PC-9 (cell line): Measurements from ENCODE around the gene CXXC5. TPM values are rescaled to one million over a fixed set of nuclear protein-coding genes. Genes with fewer than 3 reads are reported as not detected.

Experiments used
- BruUV-seq: library from RNA; stranded (reverse); fragments of 400-500 nt; replicated peaks from 2 replicates; lab custom pipeline; 2021; lab: Mats Ljungman, UMichigan
- CTCF ChIA-PET: fragments of 300-600 bp; sonication (Branson Sonifier 250); formaldehyde crosslinking; loops from one replicate; lab custom pipeline; 2022; ENCODE audit warnings: antibody characterized with exemption; lab: Charles Lee
- POLR2A ChIA-PET: fragments of 300-600 bp; sonication (Branson Sonifier 250); formaldehyde crosslinking; loops from one replicate; lab custom pipeline; 2022; ENCODE audit warnings: antibody characterized with exemption; ENCODE audit not compliant: unreplicated experiment; lab: Charles Lee
- DNase-seq, 2 experiments: peaks; one replicate each; pipeline versions ENCODE4 v3.0.0 to v3.0.0-alpha.2; 2015 to 2022; ENCODE audit warnings: mixed read lengths in 1 of 2
- H2AFZ ChIP-seq: fragments of 200-600 bp; sonication (generic); 2 replicates; pipeline ENCODE4 v1.8.1; 2017; ENCODE audit warnings: antibody characterized with exemption
- H3F3A ChIP-seq: fragments of 200-600 bp; sonication (generic); 2 replicates; pipeline ENCODE4 v1.8.1; 2017; ENCODE audit warnings: antibody characterized with exemption, mild to moderate bottlenecking, low read depth; ENCODE audit not compliant: insufficient read depth
- H3K27ac ChIP-seq: fragments of 200-600 bp; sonication (generic); 2 replicates; pipeline ENCODE4 v1.6.1; 2016; ENCODE audit warnings: mixed run types
- H3K27me3 ChIP-seq: fragments of 200-600 bp; sonication (generic); 2 replicates; pipeline ENCODE4 v1.6.1; 2016; ENCODE audit warnings: low read depth, mixed run types; ENCODE audit not compliant: insufficient read depth
- H3K36me3 ChIP-seq: fragments of 200-600 bp; sonication (generic); 2 replicates; pipeline ENCODE4 v1.6.1; 2016; ENCODE audit warnings: low read depth, mixed run types
- H3K4me1 ChIP-seq: fragments of 200-600 bp; sonication (generic); replicated peaks from 2 replicates; pipeline ENCODE4 v1.6.1; 2016; ENCODE audit warnings: mixed run types; ENCODE audit not compliant: insufficient read depth
- H3K4me2 ChIP-seq: fragments of 200-600 bp; sonication (generic); 2 replicates; pipeline ENCODE4 v1.6.1; 2017; ENCODE audit warnings: mixed run types
- H3K4me3 ChIP-seq: fragments of 200-600 bp; sonication (generic); 2 replicates; pipeline ENCODE4 v1.6.1; 2016; ENCODE audit warnings: mixed run types
- H3K79me2 ChIP-seq: fragments of 200-600 bp; sonication (generic); 2 replicates; pipeline ENCODE4 v1.6.1; 2017; ENCODE audit warnings: low read depth, mixed run types
- H3K9me2 ChIP-seq: fragments of 200-600 bp; sonication (generic); 2 replicates; pipeline ENCODE4 v1.8.1; 2017; ENCODE audit warnings: mild to moderate bottlenecking; ENCODE audit not compliant: insufficient read depth
- H3K9me3 ChIP-seq: fragments of 200-600 bp; sonication (generic); 2 replicates; pipeline ENCODE4 v1.8.1; 2016; ENCODE audit warnings: low read depth; ENCODE audit not compliant: insufficient read depth
- H4K20me1 ChIP-seq: fragments of 200-600 bp; sonication (generic); 2 replicates; pipeline ENCODE4 v1.8.1; 2017; ENCODE audit not compliant: insufficient read depth
- EZH2 ChIP-seq: fragments of 200-600 bp; sonication (generic); IDR thresholded peaks from 2 replicates; pipeline ENCODE4 v1.8.0; 2017; ENCODE audit warnings: antibody characterized with exemption, low read depth
- intact Hi-C: fragments of 100-400 bp; cut with micrococcal nuclease; formaldehyde crosslinking; loops from one replicate; pipeline ENCODE4 v1.10.0; 2022; ENCODE audit not compliant: unreplicated experiment
- total RNA-seq: library from RNA; stranded (reverse); gene quantifications from 2 replicates; pipeline ENCODE4 v1.2.3, GENCODE V29; 2021
- TF ChIP-seq, protein P1 (sequence below): fragments of 200-600 bp; sonication (generic); conservative IDR thresholded peaks from 2 replicates; pipeline ENCODE4 v1.6.1; 2017; ENCODE audit warnings: mixed run types, antibody characterized with exemption, mild to moderate bottlenecking, moderate library complexity

The CXXC5 gene
- total RNA-seq, 1 experiment from 2014 or later = 59.9 TPM

DNA sequence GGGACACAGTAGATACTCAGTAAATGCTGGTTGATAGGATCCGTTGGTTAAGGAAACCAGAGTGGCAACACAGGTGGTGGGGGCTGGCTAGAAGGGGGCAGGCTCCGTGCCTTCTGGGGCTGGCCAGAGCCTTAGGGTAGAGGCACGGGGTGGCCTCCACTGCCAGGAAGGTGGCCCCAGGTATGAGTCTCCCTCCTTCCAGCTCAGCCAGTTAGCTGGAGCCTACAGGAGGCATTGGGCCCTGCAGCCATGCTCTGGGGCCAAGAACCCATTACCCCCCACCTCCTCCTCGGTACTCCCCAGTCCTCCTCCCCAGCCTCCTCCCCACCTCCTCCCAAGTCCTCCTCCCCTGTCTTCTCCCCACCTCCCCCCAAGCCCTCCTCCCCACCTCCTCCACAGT is 27.7 kb downstream of the CXXC5 start:
- Histone ChIP-seq H4K20me1 (peaks cover 83% of the 10 kb centered on the region), H3K79me2 (peaks cover 41% of the 10 kb centered on the region), H3K4me2 (no peak overlapping the region), H3K4me3 (no peak overlapping the region), H3K27me3 (no peaks in the 10 kb centered on the region), H3K9me3 (no peaks in the 10 kb centered on the region), H3F3A (no peaks in the 10 kb centered on the region), H3K36me3 (no peaks in the 10 kb centered on the region), H3K9me2 (no peaks in the 10 kb centered on the region), H2AFZ (no peak overlapping the region), H3K4me1 (no peaks in the 10 kb centered on the region), H3K27ac (no peak overlapping the region)
- DNase-seq = no peak
- no TSS peak for BruUV-seq
- ChIA-PET CTCF (interaction anchor here (0.6 kb wide), 1 partner anchor 950 kb away, joined by 4 read pairs; no protein-coding TSS in a partner anchor), POLR2A (no interaction called here)
- intact Hi-C loops = no loop called here
- TF ChIP-seq EZH2 = no peak
- TF ChIP-seq, protein P1, sequence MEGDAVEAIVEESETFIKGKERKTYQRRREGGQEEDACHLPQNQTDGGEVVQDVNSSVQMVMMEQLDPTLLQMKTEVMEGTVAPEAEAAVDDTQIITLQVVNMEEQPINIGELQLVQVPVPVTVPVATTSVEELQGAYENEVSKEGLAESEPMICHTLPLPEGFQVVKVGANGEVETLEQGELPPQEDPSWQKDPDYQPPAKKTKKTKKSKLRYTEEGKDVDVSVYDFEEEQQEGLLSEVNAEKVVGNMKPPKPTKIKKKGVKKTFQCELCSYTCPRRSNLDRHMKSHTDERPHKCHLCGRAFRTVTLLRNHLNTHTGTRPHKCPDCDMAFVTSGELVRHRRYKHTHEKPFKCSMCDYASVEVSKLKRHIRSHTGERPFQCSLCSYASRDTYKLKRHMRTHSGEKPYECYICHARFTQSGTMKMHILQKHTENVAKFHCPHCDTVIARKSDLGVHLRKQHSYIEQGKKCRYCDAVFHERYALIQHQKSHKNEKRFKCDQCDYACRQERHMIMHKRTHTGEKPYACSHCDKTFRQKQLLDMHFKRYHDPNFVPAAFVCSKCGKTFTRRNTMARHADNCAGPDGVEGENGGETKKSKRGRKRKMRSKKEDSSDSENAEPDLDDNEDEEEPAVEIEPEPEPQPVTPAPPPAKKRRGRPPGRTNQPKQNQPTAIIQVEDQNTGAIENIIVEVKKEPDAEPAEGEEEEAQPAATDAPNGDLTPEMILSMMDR = no peak

DNA sequence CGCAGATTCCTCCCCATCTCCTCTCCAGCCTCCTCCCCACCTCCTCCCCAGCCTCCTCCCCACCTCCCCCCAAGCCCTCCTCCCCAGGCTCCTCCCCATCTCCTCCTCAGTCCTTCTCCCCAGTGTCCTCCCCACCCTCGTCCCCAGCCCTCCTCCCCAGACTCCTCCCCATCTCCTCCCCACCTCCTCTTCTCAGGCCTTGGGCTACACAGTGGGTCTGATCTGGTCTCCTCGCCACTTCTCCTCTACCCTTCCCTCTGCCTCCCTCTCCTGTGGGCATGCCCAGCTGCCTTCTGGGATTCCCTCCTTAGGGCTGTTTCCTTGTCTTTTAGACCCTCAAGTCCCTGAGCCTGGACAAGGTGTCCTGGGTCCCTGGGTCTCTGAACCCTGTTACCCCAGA is 28.3 kb downstream of the CXXC5 start:
- Histone ChIP-seq H3K4me2 (no peak overlapping the region), H3K9me3 (no peaks in the 10 kb centered on the region), H3K4me1 (no peaks in the 10 kb centered on the region), H3K4me3 (no peak overlapping the region), H3K27ac (no peak overlapping the region), H3K79me2 (peaks cover 36% of the 10 kb centered on the region), H3K9me2 (no peaks in the 10 kb centered on the region), H3K36me3 (no peaks in the 10 kb centered on the region), H2AFZ (no peak overlapping the region), H3F3A (no peaks in the 10 kb centered on the region), H3K27me3 (no peaks in the 10 kb centered on the region), H4K20me1 (peaks cover 77% of the 10 kb centered on the region)
- no peak for DNase-seq
- TF ChIP-seq, protein P1 = no peak
- no peak for TF ChIP-seq EZH2
- intact Hi-C loops = no loop called here
- BruUV-seq = no TSS peak
- POLR2A ChIA-PET = no interaction called here
- CTCF ChIA-PET = interaction anchor here (0.6 kb wide), 1 partner anchor 951 kb away, joined by 4 read pairs; no protein-coding TSS in a partner anchor

GRCh38 chr5:139676951-139677735 is 29.0 kb downstream of the CXXC5 start:
- CTCF ChIA-PET = interaction anchor here (0.6 kb wide), 1 partner anchor 23 kb away, joined by 3 read pairs; no protein-coding TSS in a partner anchor

More at GRCh38 chr5:139676951-139677735, 29.0 kb downstream of the CXXC5 start:
- POLR2A ChIA-PET = no interaction called here
- Histone ChIP-seq H3K9me3 (no peaks in the 10 kb centered on the region), H3K36me3 (no peaks in the 10 kb centered on the region), H3K4me1 (no peaks in the 10 kb centered on the region), H3F3A (no peaks in the 10 kb centered on the region), H3K4me2 (no peak overlapping the region), H3K27ac (no peak overlapping the region), H3K27me3 (no peaks in the 10 kb centered on the region), H2AFZ (no peak overlapping the region), H3K79me2 (peaks cover 30% of the 10 kb centered on the region), H3K4me3 (no peak overlapping the region), H3K9me2 (no peaks in the 10 kb centered on the region), H4K20me1 (peaks cover 70% of the 10 kb centered on the region)
- no peak for TF ChIP-seq EZH2
- TF ChIP-seq, protein P1 = no peak
- BruUV-seq = no TSS peak
- DNase-seq = no peak
- intact Hi-C loops = no loop called here
